GM12891 (cell line): ENCODE results near the gene CDC42BPA.

ENCODE experiments used
- POLR2A ChIP-seq: IDR thresholded peaks from 2 replicates; pipeline ENCODE4 v1.6.1; 2011; ENCODE audit warnings: low read depth, low read length, control low read depth
- POLR2AphosphoS5 ChIP-seq: IDR thresholded peaks from 2 replicates; pipeline ENCODE4 v1.6.1; 2011; ENCODE audit warnings: low read depth, low read length, control low read depth
- SPI1 ChIP-seq: IDR thresholded peaks from 2 replicates; pipeline ENCODE4 v1.6.1; 2011; ENCODE audit warnings: low read depth, low read length, control low read depth
- TAF1 ChIP-seq: IDR thresholded peaks from 2 replicates; pipeline ENCODE4 v1.6.1; 2011; ENCODE audit warnings: low read depth, low read length, control low read depth

- TF ChIP-seq POLR2A (no peak), SPI1 (no peak), TAF1 (no peak), POLR2AphosphoS5 (no peak)
Observed at GRCh38 chr1:226954777-226955176, 363.5 kb downstream of the CDC42BPA start.
